Ectodermal cell (in vitro differentiated cells): Measurements from ENCODE around the gene GOT2.
"Not testable (repeated sequence)": the region's sequence is repeated elsewhere in the genome, so short reads cannot be mapped to it uniquely, and the experiment has no call there.

Experiments used
- H3K27ac ChIP-seq: 2 replicates; pipeline ENCODE4 v1.7.0; 2013; ENCODE audit warnings: mild to moderate bottlenecking, low read depth, low read length; ENCODE audit not compliant: insufficient read depth, poor library complexity, severe bottlenecking
- H3K27me3 ChIP-seq: 2 replicates; pipeline ENCODE4 v1.7.0; 2013; ENCODE audit warnings: mild to moderate bottlenecking, low read length; ENCODE audit not compliant: insufficient read depth, control insufficient read depth, poor library complexity, severe bottlenecking
- H3K36me3 ChIP-seq: one replicate; pipeline ENCODE4 v1.7.0; 2013; ENCODE audit warnings: low read length; ENCODE audit not compliant: control insufficient read depth, insufficient read depth
- H3K4me1 ChIP-seq: one replicate; pipeline ENCODE4 v1.7.0; 2013; ENCODE audit warnings: low read length; ENCODE audit not compliant: control insufficient read depth, insufficient read depth
- H3K4me3 ChIP-seq: 2 replicates; pipeline ENCODE4 v1.7.0; 2013; ENCODE audit warnings: low read depth, low read length, control low read depth; ENCODE audit not compliant: insufficient read depth
- H3K9me3 ChIP-seq: 2 replicates; pipeline ENCODE4 v1.7.0; 2013; ENCODE audit warnings: mild to moderate bottlenecking, low read length, moderate library complexity; ENCODE audit not compliant: control insufficient read depth
- WGBS, 2 experiments: methylation state at CpG; one replicate each; pipeline ENCODE4 v1.1.7; 2013; ENCODE audit warnings: missing lambda C conversion rate in 2 of 2; 5-methylcytosine and 5-hydroxymethylcytosine counted together

GOT2 gene

DNA sequence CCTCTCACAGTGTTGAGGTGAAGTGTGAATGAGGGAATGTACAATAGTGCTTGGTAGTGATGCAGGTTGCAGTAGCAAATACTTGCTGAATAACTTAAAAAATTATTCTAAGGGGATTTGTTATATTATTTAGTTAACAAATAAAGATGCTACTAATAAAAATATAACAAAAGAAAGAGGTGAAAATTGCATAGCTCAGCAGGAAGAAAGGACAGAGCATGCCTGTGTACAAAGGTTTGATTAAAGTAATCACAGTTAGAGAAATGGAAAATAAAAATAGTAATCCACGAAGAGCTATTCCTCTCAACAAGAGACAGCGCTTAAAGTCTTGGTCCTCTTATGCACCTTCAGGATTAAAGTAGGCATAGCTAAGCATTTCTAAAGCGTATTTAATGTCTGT lies 11.0 kb downstream of the GOT2 start:
- Histone ChIP-seq H3K27me3 (no peaks in the 10 kb centered on the region), H3K27ac (no peak overlapping the region), H3K9me3 (no peaks in the 10 kb centered on the region), H3K4me1 (no peaks in the 10 kb centered on the region), H3K4me3 (no peak overlapping the region), H3K36me3 (peaks cover 21% of the 10 kb centered on the region)
- WGBS, 2 experiments, result 65 to 84% methylated on average over 2 to 3 of the region's 3 CpGs

DNA sequence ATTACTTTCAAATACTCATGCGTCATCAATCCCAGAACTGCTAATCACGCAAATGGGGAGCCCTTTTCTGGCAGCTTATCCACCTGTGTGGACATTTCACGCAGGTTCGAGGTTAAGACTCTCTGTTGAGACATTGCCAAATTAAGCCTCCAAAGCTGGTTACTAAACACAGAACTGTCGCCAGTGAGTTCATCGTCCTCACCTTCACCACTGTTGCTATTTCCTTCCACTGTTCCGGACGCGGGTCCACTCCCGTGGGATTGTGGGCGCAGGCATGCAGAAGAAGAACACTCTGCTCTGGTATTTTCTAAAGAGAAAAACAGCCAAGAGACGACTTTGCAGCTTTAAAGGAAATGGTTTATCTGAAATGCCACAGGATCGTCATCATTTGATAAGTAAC lies 16.1 kb downstream of the GOT2 start:
- Histone ChIP-seq H3K27ac (no peak overlapping the region), H3K4me3 (no peak overlapping the region), H3K27me3 (no peaks in the 10 kb centered on the region), H3K4me1 (no peaks in the 10 kb centered on the region), H3K36me3 (peaks cover 38% of the 10 kb centered on the region), H3K9me3 (no peaks in the 10 kb centered on the region)
- WGBS, 2 experiments, result 94 to 96% methylated on average over 13 of the region's 13 CpGs

DNA sequence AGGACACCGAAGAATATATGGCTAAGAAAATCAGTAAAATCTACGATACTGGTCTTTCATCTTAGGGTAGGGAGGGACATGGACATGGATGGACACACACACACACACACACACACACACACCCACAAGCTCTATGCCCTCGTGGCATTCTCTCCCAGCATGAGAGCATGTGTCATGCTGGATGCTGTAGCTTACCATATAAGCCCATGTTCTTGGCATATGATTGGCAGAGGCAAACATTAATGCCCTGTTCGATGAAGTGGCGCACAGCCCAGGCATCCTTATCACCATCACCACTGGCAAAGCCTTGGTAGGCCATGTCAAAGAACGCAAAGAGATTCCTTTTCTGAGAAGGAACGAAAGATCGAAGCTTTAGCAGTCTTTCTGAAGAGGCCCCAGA lies 17.6 kb downstream of the GOT2 start:
- no peaks in the 10 kb centered on the region for H3K27me3 ChIP-seq
- 94 to 96% methylated on average over 8 of the region's 8 CpGs for WGBS, 2 experiments
- H3K36me3 ChIP-seq, result peaks cover 45% of the 10 kb centered on the region
- H3K4me3 ChIP-seq, result no peak overlapping the region
- H3K4me1 ChIP-seq, result no peaks in the 10 kb centered on the region
- H3K9me3 ChIP-seq, result no peaks in the 10 kb centered on the region
- no peak overlapping the region for H3K27ac ChIP-seq

DNA sequence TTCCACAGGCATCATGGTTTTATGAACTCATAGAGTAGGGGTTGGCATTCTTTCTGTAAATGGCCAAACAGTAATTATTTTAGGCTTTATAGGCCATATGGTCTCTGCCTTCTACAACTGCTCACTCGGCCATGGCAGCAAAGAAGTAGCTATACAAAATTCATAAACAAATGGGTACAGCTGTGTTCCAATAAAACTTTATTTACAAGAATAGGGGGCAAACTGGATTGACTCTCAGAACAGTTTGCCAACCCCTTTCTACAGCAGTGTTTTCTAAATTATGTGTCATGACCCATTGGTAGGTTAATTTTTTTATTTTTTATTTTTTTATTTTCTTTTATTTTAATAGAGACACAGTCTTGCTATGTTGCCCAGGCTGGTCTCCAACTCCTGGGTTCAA lies 20.4 kb downstream of the GOT2 start:
- no peak overlapping the region for H3K27ac ChIP-seq
- H3K4me1 ChIP-seq, result no peaks in the 10 kb centered on the region
- 100% methylated on average over 1 of the region's 1 CpG for WGBS, 2 experiments
- no peaks in the 10 kb centered on the region for H3K27me3 ChIP-seq
- H3K36me3 ChIP-seq, result peaks cover 41% of the 10 kb centered on the region
- no peaks in the 10 kb centered on the region for H3K9me3 ChIP-seq
- no peak overlapping the region for H3K4me3 ChIP-seq

DNA sequence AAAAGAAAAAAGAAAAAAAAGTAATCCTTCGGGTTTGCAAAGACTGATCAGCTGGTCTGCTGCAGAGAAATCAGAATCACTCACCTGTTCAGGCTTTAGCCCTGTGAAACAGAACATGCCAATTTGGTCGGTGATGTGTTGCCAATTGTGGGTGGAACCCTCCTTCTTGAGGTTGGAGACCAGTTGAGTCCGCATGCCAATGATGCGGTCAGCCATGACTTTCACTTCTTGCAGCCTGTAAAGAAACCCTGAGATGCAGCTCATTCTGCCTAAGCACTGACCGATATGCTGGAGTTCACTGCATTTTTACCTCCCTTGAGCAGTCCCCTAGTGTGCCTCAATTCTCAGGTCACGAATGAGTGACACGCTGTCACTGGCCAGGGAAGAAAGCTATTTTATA lies 24.8 kb downstream of the GOT2 start:
- Histone ChIP-seq H3K4me1 (no peaks in the 10 kb centered on the region), H3K4me3 (no peak overlapping the region), H3K27me3 (no peaks in the 10 kb centered on the region), H3K9me3 (no peaks in the 10 kb centered on the region), H3K36me3 (peaks cover 31% of the 10 kb centered on the region), H3K27ac (no peak overlapping the region)
- 93 to 96% methylated on average over 7 of the region's 7 CpGs for WGBS, 2 experiments

DNA sequence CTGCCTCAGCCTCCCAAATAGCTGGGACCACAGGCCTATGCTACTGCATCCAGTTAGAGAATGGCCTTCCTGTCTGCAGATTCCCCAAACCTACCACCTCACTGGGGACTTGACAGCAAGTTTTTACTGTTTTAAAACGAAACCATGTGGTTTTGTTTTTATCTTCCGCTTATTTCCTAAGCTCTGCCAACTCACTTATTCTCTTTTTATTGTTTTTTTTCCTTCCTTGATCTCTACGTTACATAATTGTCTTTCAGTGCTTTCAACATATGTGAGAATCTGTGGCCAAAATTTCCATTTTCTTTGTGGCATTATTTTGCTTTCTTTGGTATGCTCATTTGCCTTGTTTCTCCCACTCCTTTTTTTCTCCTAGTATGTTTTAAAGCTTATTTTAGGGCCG lies 35.0 kb downstream of the GOT2 start:
- WGBS, 2 experiments, result 84 to 95% methylated on average over 4 of the region's 4 CpGs
- H3K4me1 ChIP-seq, result no peaks in the 10 kb centered on the region
- H3K27me3 ChIP-seq, result no peaks in the 10 kb centered on the region
- no peak overlapping the region for H3K27ac ChIP-seq
- H3K9me3 ChIP-seq, result no peaks in the 10 kb centered on the region
- no peak overlapping the region for H3K4me3 ChIP-seq
- H3K36me3 ChIP-seq, result no peaks in the 10 kb centered on the region

DNA sequence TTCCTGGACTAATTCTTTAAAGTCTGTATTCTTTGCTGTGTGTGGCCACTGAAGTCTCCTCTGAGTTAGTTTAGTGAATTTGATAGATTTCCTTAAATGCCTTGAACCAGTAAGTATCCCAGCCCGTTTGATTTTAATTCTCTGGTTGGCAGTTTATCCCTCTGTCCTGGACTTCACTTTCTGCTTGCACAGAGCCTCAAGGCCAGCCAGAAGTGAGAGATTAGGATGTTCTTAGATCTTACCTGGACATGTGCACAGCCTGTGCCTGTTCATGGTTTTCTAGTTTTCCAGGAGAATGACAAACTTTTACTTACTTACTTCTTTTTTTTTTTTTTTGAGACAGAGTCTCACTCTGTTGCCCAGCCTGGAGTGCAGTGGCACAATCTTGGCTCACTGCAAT lies 38.7 kb downstream of the GOT2 start:
- 82 to 96% methylated on average over 1 of the region's 1 CpG for WGBS, 2 experiments
- H3K9me3 ChIP-seq, result no peaks in the 10 kb centered on the region
- H3K4me3 ChIP-seq, result no peak overlapping the region

DNA sequence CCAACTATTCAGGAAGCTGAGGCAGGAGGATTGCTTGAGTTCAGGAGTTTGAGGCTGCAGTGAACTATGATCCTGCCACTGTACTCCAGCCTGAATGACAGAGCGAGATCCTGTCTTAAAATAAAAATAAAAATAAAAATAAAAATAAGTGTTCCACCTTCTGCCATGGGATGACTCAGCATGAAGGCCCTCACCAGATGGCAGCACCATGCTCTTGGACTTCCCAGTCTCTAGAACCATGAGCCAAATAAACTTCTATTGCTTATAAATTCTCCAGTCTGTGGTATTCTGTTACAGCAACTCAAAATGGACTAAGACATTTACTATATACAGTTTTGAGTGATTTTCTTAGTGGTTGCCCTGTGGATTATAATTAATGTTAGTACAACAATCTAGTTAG lies 41.7 kb downstream of the GOT2 start:
- no peaks in the 10 kb centered on the region for H3K36me3 ChIP-seq
- WGBS, 2 experiments, result no CpG with 5 or more reads among the region's 1 CpG
- H3K9me3 ChIP-seq, result no peaks in the 10 kb centered on the region

More for the DNA sequence above, 38.7 kb downstream of the GOT2 start:
- Histone ChIP-seq H3K27ac (no peak overlapping the region), H3K27me3 (no peaks in the 10 kb centered on the region), H3K4me1 (no peaks in the 10 kb centered on the region), H3K36me3 (no peaks in the 10 kb centered on the region)

DNA sequence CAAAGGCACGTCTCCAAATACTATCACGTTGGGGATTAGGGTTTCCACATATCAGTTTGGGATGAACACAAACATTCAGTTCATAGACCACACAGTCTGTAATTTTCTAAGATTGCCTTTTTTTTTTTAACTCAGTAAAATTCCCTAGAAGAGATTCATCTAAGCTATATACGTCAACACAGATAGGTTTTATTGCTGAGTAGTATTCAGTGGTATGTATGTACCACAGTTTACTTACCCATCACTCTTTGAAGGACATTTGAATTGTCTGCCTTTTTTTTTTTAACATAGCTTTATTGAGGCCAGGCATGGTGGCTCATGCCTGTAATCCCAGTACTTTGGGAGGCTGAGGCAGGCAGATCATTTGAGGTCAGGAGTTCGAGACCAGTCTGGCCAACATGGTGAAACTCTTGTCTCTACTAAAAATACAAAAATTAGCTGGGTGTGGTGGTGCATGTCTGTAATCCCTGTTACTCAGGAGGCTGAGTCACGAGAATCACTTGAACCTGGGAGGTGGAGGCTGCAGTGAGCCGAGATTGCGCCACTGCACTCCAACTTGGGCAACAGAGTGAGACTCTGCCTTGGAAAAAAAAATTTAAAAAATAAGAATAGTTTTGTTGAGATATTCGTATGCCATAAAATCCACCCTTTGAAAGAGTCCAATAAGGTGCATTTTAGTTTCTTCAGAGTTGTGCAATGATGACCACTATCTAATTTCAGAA lies 47.0 kb downstream of the GOT2 start:
- H3K36me3 ChIP-seq, H3K4me1 ChIP-seq, H3K9me3 ChIP-seq, H3K27ac ChIP-seq, H3K27me3 ChIP-seq, H3K4me3 ChIP-seq: not testable (repeated sequence)
- 85 to 89% methylated on average over 7 to 8 of the region's 8 CpGs for WGBS, 2 experiments

More for the DNA sequence above, 41.7 kb downstream of the GOT2 start:
- Histone ChIP-seq H3K4me1 (no peaks in the 10 kb centered on the region), H3K27me3 (no peaks in the 10 kb centered on the region), H3K4me3 (no peak overlapping the region), H3K27ac (no peak overlapping the region)

DNA sequence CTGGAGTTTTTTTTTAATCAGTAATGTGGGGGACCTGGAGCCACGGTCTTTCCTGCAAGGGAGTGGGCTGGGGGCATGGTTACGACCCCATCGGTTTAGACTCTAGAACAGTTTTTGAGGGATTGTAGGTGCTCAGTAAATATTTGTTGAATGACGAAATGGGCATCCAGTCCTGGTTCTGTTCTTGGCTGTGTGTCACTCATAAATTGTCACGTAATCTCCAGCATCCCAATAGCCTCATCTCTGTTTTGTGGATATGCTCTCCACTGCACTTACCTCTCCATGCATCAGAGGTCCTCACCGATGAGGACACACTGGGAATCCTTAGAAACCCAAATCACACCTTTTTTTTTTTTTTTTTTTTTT lies 49.0 kb downstream of the GOT2 start:
- H3K27me3 ChIP-seq, result no peaks in the 10 kb centered on the region
- H3K4me1 ChIP-seq, result peaks cover 8% of the 10 kb centered on the region
- H3K9me3 ChIP-seq, result no peaks in the 10 kb centered on the region
- no peak overlapping the region for H3K4me3 ChIP-seq
- H3K27ac ChIP-seq, result no peak overlapping the region
- H3K36me3 ChIP-seq, result no peaks in the 10 kb centered on the region
- 84% methylated on average over 6 of the region's 6 CpGs for WGBS, 2 experiments
